Bronchial epithelial cell (primary cell): ENCODE results near the gene NR2F1-AS1. TPM values are rescaled to one million over a fixed set of nuclear protein-coding genes. Genes with fewer than 3 reads are reported as not detected.

Source experiments
- DNase-seq: peaks from one replicate; pipeline ENCODE4 v3.0.0-alpha.2; 2010; ENCODE audit warnings: low read depth
- FAIRE-seq: peaks from 2 replicates; lab custom pipeline; 2011; peaks lifted over from hg19 to GRCh38; lab: Jason Lieb, UNC
- H3K27me3 ChIP-seq: 2 replicates; pipeline ENCODE4 v1.5.1; 2011; ENCODE audit warnings: low read length; ENCODE audit not compliant: control insufficient read depth, insufficient read depth
- H3K36me3 ChIP-seq: 2 replicates; pipeline ENCODE4 v1.5.1; 2011; ENCODE audit warnings: low read length; ENCODE audit not compliant: control insufficient read depth, insufficient read depth
- H3K4me3 ChIP-seq: 2 replicates; pipeline ENCODE4 v1.5.1; 2011; ENCODE audit warnings: mild to moderate bottlenecking, low read depth, low read length, control low read depth
- CTCF ChIP-seq: IDR thresholded peaks from 2 replicates; pipeline ENCODE4 v1.5.1; 2011; ENCODE audit warnings: mild to moderate bottlenecking, moderate library complexity, low read length, control low read depth, inconsistent platforms; ENCODE audit not compliant: insufficient read depth, severe bottlenecking
- total RNA-seq: library from RNA; depleted of rRNA; stranded (reverse); fragments of >200 nt; gene quantifications from 2 replicates; pipeline ENCODE4 v1.2.1, GENCODE V29; 2014

Gene NR2F1-AS1
- total RNA-seq, 1 donor from 2014 or later, result 1.1 TPM

- no peak for DNase-seq
- H3K4me3 ChIP-seq, result no peak overlapping the region
- no peak for TF ChIP-seq CTCF
- no peaks in the 10 kb centered on the region for H3K36me3 ChIP-seq
- FAIRE-seq, result no peak
- H3K27me3 ChIP-seq, result peaks cover 7% of the 10 kb centered on the region
Observed at GRCh38 chr5:93592883-93593282, 11.9 kb upstream of the NR2F1-AS1 start.

- FAIRE-seq (no peak), DNase-seq (no peak)
- Histone ChIP-seq H3K27me3 (peaks cover 2% of the 10 kb centered on the region), H3K4me3 (no peak overlapping the region), H3K36me3 (no peaks in the 10 kb centered on the region)
- no peak for TF ChIP-seq CTCF
Observed at GRCh38 chr5:93591323-93591945, 10.4 kb upstream of the NR2F1-AS1 start.

- Histone ChIP-seq H3K36me3 (no peaks in the 10 kb centered on the region), H3K27me3 (peaks cover 4% of the 10 kb centered on the region), H3K4me3 (no peak overlapping the region)
- TF ChIP-seq CTCF, result no peak
- DNase-seq (no peak), FAIRE-seq (no peak)
Observed at GRCh38 chr5:93590493-93590892, 9.5 kb upstream of the NR2F1-AS1 start.

- H3K4me3 ChIP-seq, result no peak overlapping the region
- H3K36me3 ChIP-seq, result no peaks in the 10 kb centered on the region
- FAIRE-seq (no peak), DNase-seq (no peak)
- no peak for TF ChIP-seq CTCF
- H3K27me3 ChIP-seq, result peaks cover 6% of the 10 kb centered on the region
Observed at GRCh38 chr5:93589829-93590215, 8.8 kb upstream of the NR2F1-AS1 start.

- no peak for FAIRE-seq
- no peak for TF ChIP-seq CTCF
- no peak overlapping the region for H3K4me3 ChIP-seq
- DNase-seq, result no peak
- H3K36me3 ChIP-seq, result no peaks in the 10 kb centered on the region
- H3K27me3 ChIP-seq, result peaks cover 6% of the 10 kb centered on the region
Observed at GRCh38 chr5:93589152-93589828, 8.3 kb upstream of the NR2F1-AS1 start.
